NCI-H2227 treated with DMSO at 0.1 percent for 48 hours (cell line): ENCODE data around the gene ANK3.

Experiments used
- DNase-seq: peaks from one replicate; lab custom pipeline; 2025; lab: John Stamatoyannopoulos, UW

The ANK3 gene

GRCh38 chr10:60139290-60139689 lies 250.4 kb downstream of the ANK3 start:
- DNase-seq = no peak

GRCh38 chr10:60138842-60139241 lies 250.8 kb downstream of the ANK3 start:
- no peak for DNase-seq

- no peak for DNase-seq
These were observed 251.6 kb downstream of the ANK3 start for GRCh38 chr10:60138026-60138425.

GRCh38 chr10:60137292-60137992 lies 252.2 kb downstream of the ANK3 start:
- no peak for DNase-seq

GRCh38 chr10:60135020-60135419 lies 254.7 kb downstream of the ANK3 start:
- no peak for DNase-seq

GRCh38 chr10:60134548-60134947 lies 255.1 kb downstream of the ANK3 start:
- DNase-seq = no peak

GRCh38 chr10:60130130-60130579 lies 259.5 kb downstream of the ANK3 start:
- DNase-seq = no peak

- no peak for DNase-seq
These were observed 263.8 kb downstream of the ANK3 start for GRCh38 chr10:60125895-60126294.

- DNase-seq = no peak
These were observed 265.1 kb downstream of the ANK3 start for GRCh38 chr10:60124536-60124935.

- DNase-seq = no peak
These were observed 266.0 kb downstream of the ANK3 start for GRCh38 chr10:60123668-60124067.

GRCh38 chr10:60123172-60123571 lies 266.5 kb downstream of the ANK3 start:
- DNase-seq = no peak

GRCh38 chr10:60122190-60122589 lies 267.5 kb downstream of the ANK3 start:
- DNase-seq = no peak

- no peak for DNase-seq
These were observed 274.7 kb downstream of the ANK3 start for GRCh38 chr10:60114765-60115586.

- DNase-seq = no peak
These were observed 278.9 kb downstream of the ANK3 start for GRCh38 chr10:60110739-60111138.

GRCh38 chr10:60107308-60107976 lies 282.2 kb downstream of the ANK3 start:
- DNase-seq = no peak

- DNase-seq = no peak
These were observed 284.4 kb downstream of the ANK3 start for GRCh38 chr10:60105295-60105695.

- DNase-seq = no peak
These were observed 287.9 kb downstream of the ANK3 start for GRCh38 chr10:60101821-60102220.

GRCh38 chr10:60099998-60100747 lies 289.5 kb downstream of the ANK3 start:
- peak; percentile 21 for DNase-seq

- DNase-seq = no peak
These were observed 290.7 kb downstream of the ANK3 start for GRCh38 chr10:60098677-60099601.

GRCh38 chr10:60096761-60097513 lies 292.7 kb downstream of the ANK3 start:
- DNase-seq = no peak
